ENCODE results near the gene NKX6-2.

NKX6-2 gene

DNA sequence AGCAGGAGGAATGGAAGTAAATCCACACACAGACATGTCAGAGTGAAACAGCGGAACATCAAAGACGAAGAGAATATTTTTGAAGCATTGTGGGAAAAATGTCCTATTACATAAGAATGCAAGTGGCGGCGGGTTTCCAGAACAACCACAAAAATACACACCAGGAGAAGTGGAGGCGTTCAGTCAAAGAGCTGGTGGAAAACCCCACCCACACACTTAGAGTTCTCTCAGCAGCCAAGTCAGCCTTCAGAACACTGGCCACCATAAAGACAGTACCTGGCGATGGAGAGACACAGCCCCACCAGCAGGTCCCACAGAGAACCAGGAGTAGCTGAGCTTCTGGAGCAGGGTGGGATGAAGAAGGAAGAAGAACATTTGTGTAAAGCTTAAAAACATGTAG is 23.7 kb downstream of the NKX6-2 start:
- Histone ChIP-seq H3K27me3 (ENCODE audit: low read depth, low read length) (no peaks in the 10 kb centered on the region), H3K9ac (ENCODE audit: low read length) (no peak overlapping the region), H3K4me2 (ENCODE audit: low read length) (no peak overlapping the region), H2AFZ (ENCODE audit: low read depth, low read length) (no peak overlapping the region), H4K20me1 (ENCODE audit: insufficient read depth, low read length) (no peaks in the 10 kb centered on the region), H3K79me2 (ENCODE audit: low read length) (no peaks in the 10 kb centered on the region), H3K36me3 (replicated peaks; ENCODE audit: low read depth, low read length) (no peaks in the 10 kb centered on the region), H3K4me1 (ENCODE audit: low read length) (no peaks in the 10 kb centered on the region), H3K27ac (ENCODE audit: low read length) (no peak overlapping the region), H3K9me3 (ENCODE audit: insufficient read depth, low read length) (no peaks in the 10 kb centered on the region), H3K4me3 (ENCODE audit: low read length) (no peak overlapping the region)
- no peak for TF ChIP-seq EZH2phosphoT487 (IDR thresholded peaks at IDR 0.05; ENCODE audit: low read depth)
- TF ChIP-seq, protein P1, sequence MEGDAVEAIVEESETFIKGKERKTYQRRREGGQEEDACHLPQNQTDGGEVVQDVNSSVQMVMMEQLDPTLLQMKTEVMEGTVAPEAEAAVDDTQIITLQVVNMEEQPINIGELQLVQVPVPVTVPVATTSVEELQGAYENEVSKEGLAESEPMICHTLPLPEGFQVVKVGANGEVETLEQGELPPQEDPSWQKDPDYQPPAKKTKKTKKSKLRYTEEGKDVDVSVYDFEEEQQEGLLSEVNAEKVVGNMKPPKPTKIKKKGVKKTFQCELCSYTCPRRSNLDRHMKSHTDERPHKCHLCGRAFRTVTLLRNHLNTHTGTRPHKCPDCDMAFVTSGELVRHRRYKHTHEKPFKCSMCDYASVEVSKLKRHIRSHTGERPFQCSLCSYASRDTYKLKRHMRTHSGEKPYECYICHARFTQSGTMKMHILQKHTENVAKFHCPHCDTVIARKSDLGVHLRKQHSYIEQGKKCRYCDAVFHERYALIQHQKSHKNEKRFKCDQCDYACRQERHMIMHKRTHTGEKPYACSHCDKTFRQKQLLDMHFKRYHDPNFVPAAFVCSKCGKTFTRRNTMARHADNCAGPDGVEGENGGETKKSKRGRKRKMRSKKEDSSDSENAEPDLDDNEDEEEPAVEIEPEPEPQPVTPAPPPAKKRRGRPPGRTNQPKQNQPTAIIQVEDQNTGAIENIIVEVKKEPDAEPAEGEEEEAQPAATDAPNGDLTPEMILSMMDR (IDR thresholded peaks at IDR 0.05; ENCODE audit: low read depth, low read length) = no peak

GRCh38 chr10:132761395-132762060 is 24.4 kb downstream of the NKX6-2 start:
- Histone ChIP-seq H3K9me3 (ENCODE audit: insufficient read depth, low read length) (no peaks in the 10 kb centered on the region), H3K27me3 (ENCODE audit: low read depth, low read length) (no peaks in the 10 kb centered on the region), H3K9ac (ENCODE audit: low read length) (no peak overlapping the region), H3K36me3 (replicated peaks; ENCODE audit: low read depth, low read length) (no peaks in the 10 kb centered on the region), H4K20me1 (ENCODE audit: insufficient read depth, low read length) (no peaks in the 10 kb centered on the region), H3K4me1 (ENCODE audit: low read length) (no peaks in the 10 kb centered on the region), H3K79me2 (ENCODE audit: low read length) (no peaks in the 10 kb centered on the region), H3K4me3 (ENCODE audit: low read length) (no peak overlapping the region), H2AFZ (ENCODE audit: low read depth, low read length) (no peak overlapping the region), H3K4me2 (ENCODE audit: low read length) (no peak overlapping the region), H3K27ac (ENCODE audit: low read length) (no peak overlapping the region)
- no peak for TF ChIP-seq EZH2phosphoT487 (IDR thresholded peaks at IDR 0.05; ENCODE audit: low read depth)
- TF ChIP-seq, protein P1 (IDR thresholded peaks at IDR 0.05; ENCODE audit: low read depth, low read length) = no peak

DNA sequence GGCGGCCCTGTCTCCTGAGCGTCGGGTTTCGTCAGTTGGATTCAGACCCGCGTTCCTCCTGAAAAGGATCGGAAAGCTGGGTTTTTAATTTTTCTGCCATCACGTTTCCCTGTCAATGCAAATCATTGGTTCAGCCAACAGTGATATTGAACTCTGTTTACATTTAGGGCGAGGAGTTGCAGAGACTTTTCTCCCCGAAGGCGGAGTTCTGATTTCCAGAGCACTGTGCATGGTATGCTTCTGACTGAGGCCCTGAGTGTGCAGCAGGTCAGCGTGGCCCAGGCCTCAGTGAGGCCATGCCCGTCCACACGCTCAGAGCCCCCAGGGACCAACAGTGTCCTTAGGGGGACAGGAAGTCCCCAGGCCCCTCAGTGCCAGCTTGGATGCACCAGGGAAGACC is 27.1 kb downstream of the NKX6-2 start:
- Histone ChIP-seq H2AFZ (ENCODE audit: low read depth, low read length) (no peak overlapping the region), H3K4me1 (ENCODE audit: low read length) (no peaks in the 10 kb centered on the region), H3K4me3 (ENCODE audit: low read length) (no peak overlapping the region), H3K79me2 (ENCODE audit: low read length) (no peaks in the 10 kb centered on the region), H3K9ac (ENCODE audit: low read length) (no peak overlapping the region), H3K36me3 (replicated peaks; ENCODE audit: low read depth, low read length) (no peaks in the 10 kb centered on the region), H3K27ac (ENCODE audit: low read length) (no peak overlapping the region), H4K20me1 (ENCODE audit: insufficient read depth, low read length) (no peaks in the 10 kb centered on the region), H3K27me3 (ENCODE audit: low read depth, low read length) (no peaks in the 10 kb centered on the region), H3K4me2 (ENCODE audit: low read length) (no peak overlapping the region), H3K9me3 (ENCODE audit: insufficient read depth, low read length) (no peaks in the 10 kb centered on the region)
- TF ChIP-seq, protein P1 (IDR thresholded peaks at IDR 0.05; ENCODE audit: low read depth, low read length) = no peak
- TF ChIP-seq EZH2phosphoT487 (IDR thresholded peaks at IDR 0.05; ENCODE audit: low read depth) = no peak

DNA sequence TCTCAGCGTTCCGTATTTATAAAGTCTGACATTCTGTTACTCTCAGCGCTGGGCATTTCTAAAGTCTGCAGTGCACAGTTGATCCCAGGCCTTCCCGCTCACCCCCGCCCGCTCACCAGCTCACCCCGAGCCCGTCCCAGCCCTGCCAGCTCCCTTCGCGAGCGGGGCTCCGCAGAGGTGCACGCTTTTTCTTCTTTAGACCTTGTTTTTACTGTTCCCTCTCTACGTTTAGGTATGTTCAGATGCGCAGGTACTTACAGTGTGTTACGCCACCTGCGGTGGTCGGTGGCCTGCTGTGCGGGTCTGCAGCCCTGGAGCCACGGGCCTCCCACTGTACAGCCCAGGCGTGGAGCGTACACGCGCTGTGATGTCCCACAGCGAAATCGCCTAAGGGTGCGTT is 28.8 kb downstream of the NKX6-2 start:
- H3K27ac ChIP-seq (ENCODE audit: low read length) = no peak overlapping the region
- no peaks in the 10 kb centered on the region for H3K4me1 ChIP-seq (ENCODE audit: low read length)
- H2AFZ ChIP-seq (ENCODE audit: low read depth, low read length) = no peak overlapping the region
- no peaks in the 10 kb centered on the region for H3K79me2 ChIP-seq (ENCODE audit: low read length)
- no peak overlapping the region for H3K4me3 ChIP-seq (ENCODE audit: low read length)
- TF ChIP-seq, protein P1 (IDR thresholded peaks at IDR 0.05; ENCODE audit: low read depth, low read length) = no peak
- no peak for TF ChIP-seq EZH2phosphoT487 (IDR thresholded peaks at IDR 0.05; ENCODE audit: low read depth)
- H3K27me3 ChIP-seq (ENCODE audit: low read depth, low read length) = no peaks in the 10 kb centered on the region
- no peaks in the 10 kb centered on the region for H4K20me1 ChIP-seq (ENCODE audit: insufficient read depth, low read length)
- H3K9ac ChIP-seq (ENCODE audit: low read length) = no peak overlapping the region
- H3K4me2 ChIP-seq (ENCODE audit: low read length) = no peak overlapping the region
- no peaks in the 10 kb centered on the region for H3K36me3 ChIP-seq (replicated peaks; ENCODE audit: low read depth, low read length)
- H3K9me3 ChIP-seq (ENCODE audit: insufficient read depth, low read length) = no peaks in the 10 kb centered on the region

All from OCI-LY3 (cell line).